ENCODE measurements around the gene FOLR1.
"Not testable (repeated sequence)": the region's sequence is repeated elsewhere in the genome, so short reads cannot be mapped to it uniquely, and the experiment has no call there.

The FOLR1 gene

GRCh38 chr11:72188267-72188666, 3.7 kb upstream of the FOLR1 start:
- no peak for DNase-seq

DNA sequence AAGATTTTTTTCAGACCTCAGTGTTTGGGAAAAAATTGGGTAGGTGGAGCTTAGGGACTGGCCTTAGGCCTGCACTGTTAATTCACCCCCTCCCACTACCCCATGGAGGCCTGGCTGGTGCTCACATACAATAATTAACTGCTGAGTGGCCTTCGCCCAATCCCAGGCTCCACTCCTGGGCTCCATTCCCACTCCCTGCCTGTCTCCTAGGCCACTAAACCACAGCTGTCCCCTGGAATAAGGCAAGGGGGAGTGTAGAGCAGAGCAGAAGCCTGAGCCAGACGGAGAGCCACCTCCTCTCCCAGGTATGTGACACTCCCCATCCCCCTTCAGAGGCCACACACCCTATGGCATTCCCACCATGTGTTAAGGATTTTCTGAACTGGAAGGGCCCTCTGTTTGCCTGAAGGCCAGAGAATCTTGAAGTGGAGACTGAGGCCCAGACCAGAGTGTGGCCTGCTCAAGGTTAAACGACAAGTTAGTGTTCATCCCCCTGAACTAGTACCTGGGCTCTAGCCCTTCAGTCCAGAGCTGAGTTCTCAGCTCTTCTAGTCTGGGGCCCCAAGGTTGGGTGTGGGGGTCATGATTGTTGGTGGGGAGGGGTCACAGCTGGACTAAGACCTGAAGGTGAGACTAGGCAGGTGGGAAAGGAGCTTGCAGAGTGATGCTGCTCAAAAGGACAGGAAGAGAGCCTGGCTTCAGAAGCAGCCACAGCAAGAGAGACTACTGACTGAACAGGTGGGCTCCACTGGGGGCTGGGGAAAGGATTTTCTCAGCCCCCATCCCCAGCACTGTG, 2.3 kb upstream of the FOLR1 start:
- no peak for DNase-seq

DNA sequence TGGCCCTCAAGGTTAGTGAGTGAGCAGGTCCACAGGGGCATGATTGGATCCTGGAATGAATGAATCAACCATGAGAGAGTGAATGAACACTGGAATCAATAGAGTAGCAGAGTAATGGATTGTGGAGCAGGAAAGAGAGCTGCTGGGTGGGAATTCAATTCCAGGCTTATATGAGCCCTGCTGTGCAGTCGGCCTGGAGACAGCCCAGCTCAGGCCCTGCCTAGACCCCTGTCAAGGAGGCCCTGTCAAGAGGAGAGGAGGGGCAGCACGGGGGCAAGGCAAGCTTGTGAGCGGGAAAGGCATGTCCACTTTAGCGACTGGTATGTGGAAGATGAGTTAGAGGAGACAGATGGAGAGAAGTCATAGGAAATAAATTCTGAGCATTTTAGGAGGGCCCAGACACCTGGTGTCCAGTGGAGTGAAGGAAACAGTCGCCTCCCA, 1.3 kb upstream of the FOLR1 start:
- no peak for DNase-seq

DNA sequence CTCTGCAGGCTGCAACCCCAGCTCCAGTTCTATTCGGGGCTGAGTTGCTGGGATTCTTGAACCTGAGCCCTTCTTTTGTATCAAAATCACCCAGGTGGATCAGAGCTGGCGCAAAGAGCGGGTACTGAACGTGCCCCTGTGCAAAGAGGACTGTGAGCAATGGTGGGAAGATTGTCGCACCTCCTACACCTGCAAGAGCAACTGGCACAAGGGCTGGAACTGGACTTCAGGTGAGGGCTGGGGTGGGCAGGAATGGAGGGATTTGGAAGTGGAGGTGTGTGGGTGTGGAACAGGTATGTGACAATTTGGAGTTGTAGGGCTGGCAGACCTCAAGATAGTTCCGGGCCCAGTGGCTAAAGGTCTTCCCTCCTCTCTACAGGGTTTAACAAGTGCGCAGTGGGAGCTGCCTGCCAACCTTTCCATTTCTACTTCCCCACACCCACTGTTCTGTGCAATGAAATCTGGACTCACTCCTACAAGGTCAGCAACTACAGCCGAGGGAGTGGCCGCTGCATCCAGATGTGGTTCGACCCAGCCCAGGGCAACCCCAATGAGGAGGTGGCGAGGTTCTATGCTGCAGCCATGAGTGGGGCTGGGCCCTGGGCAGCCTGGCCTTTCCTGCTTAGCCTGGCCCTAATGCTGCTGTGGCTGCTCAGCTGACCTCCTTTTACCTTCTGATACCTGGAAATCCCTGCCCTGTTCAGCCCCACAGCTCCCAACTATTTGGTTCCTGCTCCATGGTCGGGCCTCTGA, 3.8 kb downstream of the FOLR1 start:
- DNase-seq = no peak

DNA sequence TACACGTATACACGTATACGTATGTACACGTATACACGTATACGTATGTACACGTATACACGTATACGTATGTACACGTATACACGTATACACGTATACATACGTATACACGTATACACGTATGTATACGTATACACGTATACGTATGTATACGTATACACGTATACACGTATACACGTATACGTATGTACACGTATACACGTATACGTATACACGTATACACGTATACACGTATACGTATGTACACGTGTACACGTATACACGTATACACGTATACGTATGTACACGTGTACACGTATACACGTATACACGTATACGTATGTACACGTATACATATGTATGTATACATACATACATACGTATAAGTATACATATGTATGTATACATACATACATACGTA, 9.5 kb downstream of the FOLR1 start:
- not testable (repeated sequence) for DNase-seq

DNA sequence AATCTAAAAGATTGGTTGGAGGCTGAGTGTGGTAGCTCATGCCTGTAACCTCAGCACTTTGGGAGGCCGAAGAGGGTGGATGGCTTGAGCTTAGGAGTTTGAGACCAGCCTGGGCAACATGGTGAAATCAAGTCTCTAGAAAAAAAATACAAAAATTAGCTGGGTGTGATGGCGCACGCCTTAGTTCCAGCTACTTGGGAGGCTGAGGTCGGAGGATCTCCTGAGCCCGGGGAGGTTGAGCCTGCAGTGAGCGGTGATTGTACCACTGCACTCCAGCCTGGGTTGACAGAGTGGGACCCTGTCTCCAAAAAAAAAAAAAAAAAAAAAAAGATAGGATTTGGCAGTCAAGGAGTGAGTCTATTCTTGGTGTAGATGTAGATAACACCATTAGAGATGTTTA, 10.6 kb downstream of the FOLR1 start:
- no peak for DNase-seq

DNA sequence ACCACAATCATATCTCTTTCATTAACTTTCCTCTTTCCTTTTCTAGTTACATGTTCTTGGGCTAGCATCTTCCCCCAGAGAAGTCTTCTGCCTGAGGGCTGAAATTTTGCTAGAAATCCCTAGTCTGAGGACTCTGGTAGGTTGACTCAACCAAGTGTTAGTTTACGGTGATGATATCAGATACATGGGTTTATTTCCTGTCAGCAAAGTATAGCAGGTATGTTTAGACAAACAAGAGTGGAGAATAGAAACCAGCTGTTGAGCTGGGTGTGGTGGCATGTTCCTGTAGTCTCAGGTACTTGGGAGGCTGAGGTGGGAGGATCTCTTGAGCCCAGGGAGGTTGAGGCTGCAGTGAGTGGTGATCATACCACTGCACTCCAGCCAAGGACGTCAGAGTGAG, 11.2 kb downstream of the FOLR1 start:
- DNase-seq = no peak

- DNase-seq = no peak
Observed at GRCh38 chr11:72204886-72205285, 12.9 kb downstream of the FOLR1 start.

DNA sequence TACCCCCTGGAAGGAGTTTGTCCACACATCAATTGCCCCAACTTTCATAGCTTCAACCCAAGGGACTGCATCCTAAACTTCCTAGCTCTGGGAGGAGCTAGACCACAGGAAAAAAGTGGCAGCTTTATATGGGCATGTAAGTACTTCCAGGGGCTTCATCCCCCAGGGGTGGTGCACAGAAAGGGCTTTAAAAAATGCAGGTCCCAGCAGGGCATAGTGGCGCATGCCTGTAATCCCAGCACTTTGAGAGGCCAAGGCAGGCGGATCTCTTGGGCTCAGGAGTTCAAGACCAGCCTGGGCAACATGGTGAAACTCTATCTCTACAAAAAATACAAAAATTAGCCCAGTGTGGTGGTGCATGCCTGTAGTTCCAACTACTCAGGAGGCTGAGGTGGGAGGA, 14.9 kb downstream of the FOLR1 start:
- DNase-seq = not testable (repeated sequence)

- DNase-seq = no peak
Observed at GRCh38 chr11:72208281-72208680, 16.3 kb downstream of the FOLR1 start.

- no peak for DNase-seq
Observed at GRCh38 chr11:72209101-72209500, 17.2 kb downstream of the FOLR1 start.

DNA sequence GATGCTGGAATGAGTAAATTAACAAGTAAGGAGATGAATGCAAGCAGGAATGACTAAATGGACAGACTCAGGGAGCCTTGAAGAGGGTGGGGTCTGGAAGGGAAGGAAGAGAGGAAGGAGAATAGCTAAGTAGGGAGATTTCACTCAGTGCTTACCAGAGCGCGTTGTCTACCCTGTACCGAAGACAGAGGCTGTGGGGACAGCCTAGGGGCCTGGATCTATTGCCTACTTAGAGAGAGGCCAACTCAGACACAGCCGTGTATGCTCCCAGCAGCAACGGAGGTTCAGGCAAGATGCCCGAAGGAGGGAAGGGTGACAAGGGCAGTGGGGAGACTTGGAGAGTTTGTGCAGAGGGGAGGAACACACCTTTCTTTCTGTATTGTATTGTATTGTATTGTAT, 24.7 kb downstream of the FOLR1 start, which contains the start of gene FOLR2:
Gene FOLR2 (plus strand): TSS at position 157 of the 400 bp plus-strand sequence. CDS start 1,791 bp downstream, outside the sequence.
- DNase-seq = no peak

DNA sequence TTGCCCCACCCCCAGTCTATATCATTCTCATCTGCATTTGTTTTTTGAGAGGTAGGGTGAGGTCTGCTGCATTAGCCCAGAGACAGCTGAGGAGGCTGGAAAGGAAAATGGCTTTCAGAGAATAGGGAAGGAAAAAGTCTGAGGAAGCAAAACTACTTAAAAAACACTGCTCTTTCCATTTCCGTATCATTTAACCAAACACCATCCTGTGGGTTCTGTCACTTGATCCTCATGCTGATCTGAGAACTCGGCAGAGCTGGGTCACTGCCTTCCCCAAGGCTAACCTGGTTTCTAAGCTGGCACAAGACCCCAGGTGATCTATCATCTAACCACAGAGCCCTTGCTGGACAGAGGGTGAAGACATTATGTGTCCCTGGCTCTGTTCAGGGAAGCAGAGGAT, 25.9 kb downstream of the FOLR1 start:
- DNase-seq = no peak

- DNase-seq = no peak
Observed at GRCh38 chr11:72218251-72218745, 26.4 kb downstream of the FOLR1 start.

- no peak for DNase-seq
Observed at GRCh38 chr11:72220696-72221363, 28.9 kb downstream of the FOLR1 start.

GRCh38 chr11:72221386-72222075, 29.6 kb downstream of the FOLR1 start:
- no peak for DNase-seq

GRCh38 chr11:72222106-72222891, 30.4 kb downstream of the FOLR1 start:
- DNase-seq = peak; percentile 69

DNA sequence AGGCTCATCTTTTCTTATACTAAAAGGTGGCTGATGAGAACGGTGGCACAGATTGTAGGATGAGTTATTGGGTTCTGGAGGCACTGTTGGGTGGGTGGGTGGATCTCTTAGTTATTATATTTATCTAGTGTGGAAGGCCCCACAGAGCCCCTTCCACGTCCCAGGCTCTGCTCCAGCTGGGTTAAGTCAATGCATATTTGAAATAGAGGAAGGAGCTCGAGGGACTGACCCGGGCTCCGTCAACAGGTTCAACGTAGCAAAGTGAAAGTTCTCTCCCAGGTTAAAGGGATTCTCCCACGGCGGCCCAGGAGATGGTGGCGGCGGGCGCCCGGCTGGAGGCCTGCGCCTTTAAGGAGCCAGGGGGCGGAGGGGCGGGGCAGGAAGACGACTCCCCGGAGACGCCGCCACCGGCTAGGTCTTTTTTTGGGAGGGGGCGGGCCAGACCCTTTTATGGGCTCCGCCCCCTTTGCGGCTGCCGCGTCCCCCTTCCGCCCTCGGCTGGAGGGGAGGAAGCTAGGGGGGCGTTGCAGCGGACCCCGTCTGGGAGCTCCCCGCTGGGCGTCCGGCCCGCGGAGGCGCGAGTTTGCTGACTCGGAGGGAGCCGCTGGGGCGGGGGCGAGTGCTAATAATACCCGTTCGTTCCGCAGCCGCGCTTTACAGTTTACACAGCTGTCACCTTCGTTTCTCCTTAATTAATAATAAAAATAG, 31.1 kb downstream of the FOLR1 start:
- peak; percentile 96 for DNase-seq

GRCh38 chr11:72223615-72224563, 31.9 kb downstream of the FOLR1 start:
- DNase-seq = peak; percentile 81
